ENCODE measurements around the gene HK1.

HK1 gene

GRCh38 chr10:69317626-69318105, 39.4 kb downstream of the HK1 start:
- peaks cover 8% of the 10 kb centered on the region for H3K27me3 Mint-ChIP-seq (ENCODE audit: low read depth)
- no peak for TF ChIP-seq CTCF (IDR thresholded peaks at IDR 0.05; ENCODE audit: unreplicated experiment in 3 of 3)
- peak overlapping the region; percentile 93 to 97 (median 96) for H3K4me3 Mint-ChIP-seq
- no peaks in the 10 kb centered on the region for H3K9me3 Mint-ChIP-seq
- peaks cover 29% of the 10 kb centered on the region for H3K4me1 Mint-ChIP-seq
- H3K27ac Mint-ChIP-seq: peak overlapping the region in 2 of 3 experiments; percentile 44 to 78
- no peaks in the 10 kb centered on the region for H3K36me3 Mint-ChIP-seq (ENCODE audit: low read depth)

GRCh38 chr10:69318106-69318866, 40.0 kb downstream of the HK1 start:
- Mint-ChIP-seq H3K4me1 (peaks cover 29% of the 10 kb centered on the region), H3K4me3 (peak overlapping the region; percentile 93 to 97 (median 96)), H3K27me3 (ENCODE audit: low read depth) (peaks cover 8% of the 10 kb centered on the region)

GRCh38 chr10:69318867-69319727, 40.8 kb downstream of the HK1 start:
- peaks cover 29% of the 10 kb centered on the region for H3K4me1 Mint-ChIP-seq
- peak overlapping the region; percentile 45 to 82 (median 52) for H3K27ac Mint-ChIP-seq
- no peaks in the 10 kb centered on the region for H3K36me3 Mint-ChIP-seq (ENCODE audit: low read depth)
- H3K9me3 Mint-ChIP-seq: no peaks in the 10 kb centered on the region
- TF ChIP-seq CTCF (IDR thresholded peaks at IDR 0.05; ENCODE audit: unreplicated experiment in 3 of 3): no peak
- peak overlapping the region; percentile 93 to 97 (median 96) for H3K4me3 Mint-ChIP-seq
- peaks cover 5% of the 10 kb centered on the region for H3K27me3 Mint-ChIP-seq (ENCODE audit: low read depth)

More at GRCh38 chr10:69318106-69318866, 40.0 kb downstream of the HK1 start:
- Mint-ChIP-seq H3K36me3 (ENCODE audit: low read depth) (no peaks in the 10 kb centered on the region), H3K9me3 (no peaks in the 10 kb centered on the region), H3K27ac (no peak overlapping the region)
- no peak for TF ChIP-seq CTCF (IDR thresholded peaks at IDR 0.05; ENCODE audit: unreplicated experiment in 3 of 3)

GRCh38 chr10:69319841-69320316, 41.6 kb downstream of the HK1 start:
- peak overlapping the region; percentile 44 to 52 (median 45) for H3K27ac Mint-ChIP-seq
- no peak for TF ChIP-seq CTCF (IDR thresholded peaks at IDR 0.05; ENCODE audit: unreplicated experiment in 3 of 3)
- H3K4me3 Mint-ChIP-seq: peak overlapping the region; percentile 93 to 97 (median 96)
- H3K9me3 Mint-ChIP-seq: no peaks in the 10 kb centered on the region
- peaks cover 29% of the 10 kb centered on the region for H3K4me1 Mint-ChIP-seq
- no peaks in the 10 kb centered on the region for H3K27me3 Mint-ChIP-seq (ENCODE audit: low read depth)
- no peaks in the 10 kb centered on the region for H3K36me3 Mint-ChIP-seq (ENCODE audit: low read depth)

GRCh38 chr10:69320521-69320920, 42.2 kb downstream of the HK1 start:
- H3K27me3 Mint-ChIP-seq (ENCODE audit: low read depth): no peaks in the 10 kb centered on the region
- H3K4me1 Mint-ChIP-seq: peaks cover 29% of the 10 kb centered on the region
- no peaks in the 10 kb centered on the region for H3K9me3 Mint-ChIP-seq
- TF ChIP-seq CTCF (IDR thresholded peaks at IDR 0.05; ENCODE audit: unreplicated experiment in 3 of 3): no peak
- H3K4me3 Mint-ChIP-seq: peak overlapping the region; percentile 93 to 97 (median 96)
- no peak overlapping the region for H3K27ac Mint-ChIP-seq
- no peaks in the 10 kb centered on the region for H3K36me3 Mint-ChIP-seq (ENCODE audit: low read depth)

Measured in nephron (organoid).